HuH-7.5 (cell line): ENCODE results near the gene SCT.

Experiments
- DNase-seq: peaks from one replicate; pipeline ENCODE4 v3.0.0; 2011; ENCODE audit warnings: low spot score

SCT gene

GRCh38 chr11:610146-610801, 16.7 kb downstream of the SCT start:
- no peak for DNase-seq

GRCh38 chr11:609341-609811, 17.6 kb downstream of the SCT start:
- DNase-seq: no peak

DNA sequence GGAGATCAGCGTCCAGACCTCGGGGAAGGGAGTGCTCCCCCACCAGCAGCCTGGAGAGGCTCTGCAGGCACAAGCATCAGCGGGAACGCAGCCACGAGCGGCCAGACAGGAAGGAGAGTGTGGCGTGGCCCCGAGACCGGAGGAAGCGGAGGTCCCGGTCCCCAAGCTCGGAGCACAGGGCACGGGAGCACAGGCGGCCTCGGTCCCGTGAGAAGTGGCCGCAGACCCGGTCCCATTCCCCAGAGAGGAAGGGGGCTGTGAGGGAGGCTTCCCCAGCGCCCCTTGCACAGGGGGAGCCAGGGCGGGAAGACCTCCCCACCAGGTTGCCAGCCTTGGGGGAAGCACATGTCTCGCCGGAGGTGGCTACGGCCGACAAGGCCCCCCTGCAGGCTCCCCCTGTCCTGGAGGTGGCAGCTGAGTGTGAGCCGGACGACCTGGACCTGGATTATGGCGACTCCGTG, 18.2 kb downstream of the SCT start:
- no peak for DNase-seq

DNA sequence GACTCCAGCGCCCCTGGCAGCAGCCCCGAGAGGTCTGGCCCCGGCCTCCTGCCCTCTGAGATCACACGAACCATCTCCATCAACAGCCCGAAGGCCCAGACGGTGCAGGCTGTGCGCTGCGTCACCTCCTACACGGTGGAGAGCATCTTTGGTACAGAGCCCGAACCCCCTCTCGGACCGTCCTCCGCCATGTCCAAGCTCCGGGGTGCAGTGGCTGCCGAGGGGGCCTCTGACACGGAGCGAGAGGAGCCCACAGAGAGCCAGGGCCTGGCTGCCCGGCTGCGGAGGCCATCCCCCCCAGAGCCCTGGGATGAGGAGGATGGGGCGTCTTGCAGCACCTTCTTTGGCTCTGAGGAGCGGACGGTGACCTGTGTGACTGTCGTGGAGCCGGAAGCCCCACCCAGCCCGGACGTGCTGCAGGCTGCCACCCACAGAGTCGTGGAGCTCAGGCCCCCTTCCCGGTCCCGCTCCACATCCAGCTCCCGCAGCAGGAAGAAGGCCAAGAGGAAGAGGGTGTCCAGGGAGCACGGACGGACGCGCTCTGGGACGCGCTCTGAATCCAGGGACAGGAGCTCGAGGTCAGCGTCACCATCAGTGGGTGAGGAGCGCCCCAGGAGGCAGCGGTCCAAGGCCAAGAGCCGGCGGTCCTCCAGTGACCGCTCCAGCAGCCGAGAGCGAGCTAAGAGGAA, 18.9 kb downstream of the SCT start:
- DNase-seq: no peak

- DNase-seq: no peak
These were observed 19.8 kb downstream of the SCT start for GRCh38 chr11:607020-607780.

GRCh38 chr11:606245-606644, 20.7 kb downstream of the SCT start:
- no peak for DNase-seq

DNA sequence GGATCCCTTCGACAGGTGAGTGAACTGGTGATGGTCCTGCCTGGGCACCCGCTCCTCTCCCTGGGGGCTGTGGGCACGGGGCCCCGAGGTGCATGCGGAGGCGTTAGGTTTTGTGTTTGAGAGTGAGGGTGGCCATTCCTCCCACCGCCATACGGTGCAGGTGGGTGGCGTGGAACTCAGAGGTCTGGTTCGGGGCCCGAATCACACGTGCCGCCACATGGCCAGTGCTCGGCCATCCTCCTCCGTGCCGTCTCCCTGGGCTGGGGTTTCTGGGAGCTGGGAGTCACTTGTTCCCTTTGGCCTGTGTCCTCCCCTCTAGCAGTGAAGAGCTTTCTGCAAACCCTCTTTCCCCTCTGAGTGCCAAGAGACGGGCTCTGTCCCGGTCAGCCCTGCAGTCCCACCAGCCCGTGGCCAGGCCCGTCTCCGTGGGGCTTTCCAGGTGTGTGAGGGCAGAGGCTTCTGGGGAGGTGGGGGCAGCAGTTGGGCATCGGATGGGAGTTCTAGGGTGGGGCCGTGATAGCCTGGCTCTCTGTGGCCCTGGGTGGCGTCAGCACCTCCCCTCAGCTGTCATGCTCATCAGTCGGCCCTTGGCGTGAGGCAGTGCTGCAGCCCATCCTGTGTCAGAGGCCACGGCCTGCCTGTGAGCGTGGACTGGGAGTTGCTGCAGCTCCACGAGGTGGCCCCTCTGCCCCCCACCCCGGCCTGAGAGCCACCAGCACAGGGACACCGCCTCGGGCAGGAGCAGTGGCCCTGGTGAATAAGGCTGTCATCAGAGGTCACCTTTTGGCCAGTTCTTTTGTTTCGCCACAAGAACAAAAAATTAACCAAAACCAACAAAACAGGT, 21.5 kb downstream of the SCT start:
- DNase-seq: no peak

- no peak for DNase-seq
These were observed 23.8 kb downstream of the SCT start for GRCh38 chr11:603154-603553.

DNA sequence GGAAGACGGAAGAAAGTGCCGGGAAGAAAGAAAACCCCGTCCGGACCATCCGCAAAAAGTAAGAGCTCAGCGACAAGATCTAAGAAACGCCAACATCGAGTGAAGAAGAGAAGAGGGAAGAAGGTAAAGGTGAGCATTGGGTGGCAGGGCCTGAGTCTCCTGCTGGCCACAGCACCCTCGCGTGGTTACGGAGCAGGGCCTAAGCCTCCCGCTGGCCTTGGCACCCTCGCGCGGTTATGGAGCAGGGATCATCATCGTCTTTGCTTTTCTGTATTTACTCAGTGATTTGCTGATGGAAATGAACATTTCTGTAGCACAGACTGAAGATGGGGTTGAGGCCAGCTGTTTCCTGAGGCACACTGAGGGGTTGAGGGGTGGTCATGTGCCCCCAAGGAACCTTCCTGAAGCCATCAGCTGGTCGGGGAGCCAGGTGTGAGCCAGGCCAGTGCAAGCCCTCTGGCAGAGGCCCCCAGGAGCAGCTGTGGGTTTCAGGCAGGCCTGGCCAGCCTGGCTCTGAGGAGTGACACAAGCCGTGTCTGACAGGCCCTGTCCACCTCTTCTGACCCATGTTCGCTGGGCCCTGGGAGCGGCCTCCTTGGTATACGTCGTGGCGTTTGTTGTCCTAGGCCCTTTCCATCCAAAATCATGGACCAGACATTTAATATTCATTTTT, 25.3 kb downstream of the SCT start:
- DNase-seq: no peak

DNA sequence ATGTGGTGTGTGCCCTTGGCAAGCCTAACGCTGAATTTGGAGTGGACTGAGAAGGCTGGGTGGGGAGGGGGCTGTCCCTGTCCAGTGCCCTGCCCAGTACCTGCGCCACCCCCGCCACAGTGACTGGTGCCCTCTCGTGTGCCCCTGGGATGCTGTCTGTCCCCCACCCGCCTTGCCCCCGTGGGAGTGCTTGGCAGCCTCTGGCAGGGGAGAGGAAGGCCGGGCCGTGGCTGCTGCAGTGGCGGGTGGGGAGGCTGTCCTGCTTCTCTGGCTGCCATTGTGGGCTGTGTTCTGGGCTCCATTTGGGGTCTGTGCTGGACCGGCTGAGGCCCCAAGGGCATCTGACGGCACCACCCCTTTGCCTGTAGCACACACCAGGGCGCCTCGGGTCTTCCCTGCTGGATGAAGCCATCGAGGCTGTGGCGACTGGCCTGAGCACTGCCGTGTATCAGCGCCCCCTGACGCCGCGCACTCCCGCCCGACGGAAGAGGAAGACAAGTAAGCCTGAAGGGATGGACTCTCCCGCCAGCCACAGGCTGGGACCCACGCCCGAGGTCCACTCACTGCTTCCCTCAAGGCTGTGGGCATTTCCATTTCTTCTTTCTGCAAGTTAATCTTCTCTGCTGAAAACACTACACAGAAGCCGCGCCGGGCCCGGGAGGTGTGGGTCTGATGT, 28.8 kb downstream of the SCT start:
- DNase-seq: no peak

DNA sequence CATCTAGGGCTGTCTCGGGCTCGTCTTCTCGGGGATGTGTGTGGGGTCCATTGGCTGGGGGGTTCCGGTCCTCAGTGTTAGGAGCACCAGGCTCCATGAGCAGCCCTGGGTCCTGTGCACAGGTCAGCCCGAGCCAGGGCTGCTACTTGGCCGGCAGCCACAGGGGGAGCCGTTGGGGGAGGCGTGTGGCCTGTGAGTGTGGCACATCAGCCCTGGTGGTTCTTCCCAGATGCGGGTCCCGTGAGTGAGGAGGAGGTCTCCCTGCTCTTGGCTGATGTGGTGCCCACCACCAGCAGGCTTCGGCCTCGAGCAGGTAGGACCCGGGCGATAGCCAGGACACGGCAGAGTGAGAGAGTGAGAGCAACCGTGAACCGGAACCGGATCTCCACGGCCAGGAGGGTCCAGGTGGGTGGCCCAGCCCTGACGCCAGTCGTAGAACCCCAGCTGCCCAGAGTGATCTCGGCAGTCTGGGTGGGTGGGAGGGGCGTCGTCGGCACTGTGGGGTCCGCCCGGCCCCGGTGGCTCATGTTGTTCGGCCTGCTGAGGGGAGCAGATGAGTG, 29.7 kb downstream of the SCT start:
- DNase-seq: no peak

DNA sequence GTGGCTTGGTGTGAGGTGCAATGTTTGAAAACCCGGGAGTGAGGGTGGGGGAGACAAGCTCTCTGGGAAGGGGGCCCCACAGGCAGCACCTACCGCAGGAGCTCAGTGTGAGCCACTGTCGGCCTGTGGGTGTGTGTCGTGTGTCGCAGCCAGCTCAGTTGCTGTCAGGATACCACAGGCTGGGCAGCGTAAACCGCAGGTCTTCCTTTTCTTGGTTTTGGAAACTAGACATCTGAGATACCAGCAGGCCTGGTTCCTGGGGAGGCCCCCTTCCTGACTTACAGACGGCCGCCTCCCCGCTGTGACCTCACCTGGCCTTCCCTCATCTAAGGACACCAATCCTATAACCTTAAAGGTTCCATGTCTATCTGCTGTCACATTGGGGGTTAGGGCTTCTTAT, 30.6 kb downstream of the SCT start:
- DNase-seq: no peak

- DNase-seq: no peak
These were observed 31.6 kb downstream of the SCT start for GRCh38 chr11:595400-595799.

DNA sequence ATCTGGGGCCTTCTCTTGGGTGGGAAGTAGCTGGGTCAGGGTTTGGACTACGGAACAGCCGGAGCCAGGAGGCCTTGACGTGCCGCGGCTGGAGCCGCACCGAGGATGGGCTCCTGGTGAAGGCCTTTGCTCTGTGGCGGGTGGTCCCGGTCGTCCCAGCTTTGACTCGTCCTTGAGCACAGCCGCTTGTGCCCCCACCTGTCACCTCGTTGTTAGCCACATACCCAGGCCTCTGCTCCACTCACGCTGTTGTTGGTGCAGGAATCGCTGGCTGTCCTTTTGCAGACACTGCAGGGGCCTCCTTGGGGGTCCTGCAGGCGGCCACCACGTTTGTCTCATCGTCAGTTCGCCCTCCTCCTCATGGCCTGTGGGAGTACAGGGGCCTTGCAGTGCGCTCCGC, 33.6 kb downstream of the SCT start:
- DNase-seq: no peak

DNA sequence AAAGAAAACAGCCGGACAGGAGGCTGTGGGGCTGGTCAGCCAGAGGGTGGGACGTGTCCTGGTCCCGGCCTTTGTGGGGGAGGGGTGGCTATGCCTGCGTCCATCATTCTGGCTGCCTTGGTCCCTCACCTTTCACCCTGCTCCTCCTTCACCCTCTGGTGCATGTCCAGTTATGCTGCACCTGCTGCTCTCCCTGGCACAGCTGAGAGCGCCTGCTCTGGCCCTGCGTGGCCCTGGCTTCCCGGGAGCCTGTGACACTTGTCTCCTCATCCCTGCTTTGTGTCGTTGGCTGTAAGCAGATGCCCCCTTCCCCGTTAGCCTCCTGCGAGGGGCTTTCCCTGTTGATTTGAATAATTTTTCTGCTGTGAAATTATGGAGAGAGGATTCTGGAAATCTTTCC, 34.1 kb downstream of the SCT start:
- no peak for DNase-seq

GRCh38 chr11:592501-592900, 34.5 kb downstream of the SCT start:
- DNase-seq: no peak

GRCh38 chr11:590997-591396, 36.0 kb downstream of the SCT start:
- DNase-seq: no peak

GRCh38 chr11:589798-590197, 37.2 kb downstream of the SCT start:
- no peak for DNase-seq

DNA sequence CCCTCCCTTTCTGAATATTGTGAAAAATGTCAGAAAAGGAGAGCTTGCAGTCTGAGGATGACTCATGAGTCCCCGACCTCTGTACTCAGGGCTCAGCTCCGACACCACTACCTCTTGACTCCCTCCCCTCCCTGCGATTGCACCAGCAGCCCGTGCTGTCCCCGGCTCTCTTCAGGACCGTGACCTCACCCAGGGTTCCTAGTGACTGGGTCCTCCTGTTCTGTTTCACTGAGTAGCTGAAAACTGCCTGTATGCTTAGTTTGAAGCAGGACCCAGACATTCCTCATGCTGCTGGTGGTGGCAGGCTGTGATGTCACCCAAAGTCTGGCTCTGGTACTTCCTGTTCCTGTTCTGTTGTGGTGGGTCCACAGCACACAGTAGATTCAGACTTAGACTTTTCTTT, 39.0 kb downstream of the SCT start:
- peak; percentile 95 for DNase-seq

DNA sequence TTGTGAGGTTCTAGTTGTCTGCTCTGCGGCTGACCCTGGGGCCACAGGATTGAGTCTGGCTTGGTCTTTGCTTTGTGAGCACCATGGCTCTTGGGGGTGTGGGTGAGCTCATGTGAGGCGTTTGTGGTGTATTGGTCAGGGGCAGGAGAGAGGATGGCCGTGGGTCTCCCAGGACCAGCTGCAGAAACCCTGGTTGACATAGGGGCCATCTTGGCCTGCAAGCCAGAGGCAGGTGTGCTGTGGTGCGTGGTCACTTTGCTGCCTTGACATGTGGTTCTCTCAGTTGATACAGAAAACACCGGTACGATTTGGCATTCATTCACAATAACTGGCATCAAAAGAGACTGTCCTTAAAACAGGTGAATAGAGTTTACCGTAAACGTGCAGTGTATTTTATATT, 39.4 kb downstream of the SCT start:
- no peak for DNase-seq
